Measurements from ENCODE around the gene SOX9.

Gene SOX9

GRCh38 chr17:72151565-72152386 is 31.0 kb downstream of the SOX9 start:
- Histone ChIP-seq H3K4me2 (ENCODE audit: low read depth, low read length, poor library complexity, severe bottlenecking) (no peak overlapping the region), H3K27ac (ENCODE audit: low read depth, low read length) (no peak overlapping the region)

DNA sequence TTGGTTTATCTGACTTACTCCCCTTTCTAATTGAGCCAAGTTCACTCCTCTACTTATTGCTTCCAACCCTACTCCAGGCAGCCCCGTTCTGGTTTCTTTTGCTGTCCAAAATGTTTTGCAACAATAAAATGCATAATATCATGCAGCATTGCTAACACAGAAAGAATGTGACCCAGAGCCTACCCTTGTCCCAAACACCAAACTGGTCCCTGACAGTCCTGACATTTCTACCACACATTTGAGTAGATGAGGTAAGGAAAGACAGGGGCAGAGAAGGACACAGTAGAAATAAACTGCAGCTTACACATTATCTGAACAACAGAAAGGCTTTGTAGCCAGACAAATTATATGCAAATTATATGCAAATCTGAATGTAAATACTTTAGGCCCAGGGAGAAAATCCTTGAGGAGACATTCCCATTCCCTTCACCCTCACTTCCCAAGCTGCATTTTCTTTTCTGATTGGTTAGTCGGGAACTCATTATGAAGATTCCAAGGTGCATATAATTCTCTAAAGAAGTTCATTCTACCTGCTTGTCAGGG is 31.6 kb downstream of the SOX9 start:
- Histone ChIP-seq H3K9ac (ENCODE audit: low read length) (no peak overlapping the region), H4K20me1 (ENCODE audit: low read depth, low read length) (no peaks in the 10 kb centered on the region), H3K4me3 (ENCODE audit: insufficient read depth, low read length, poor library complexity, severe bottlenecking) (no peak overlapping the region), H3K27me3 (ENCODE audit: low read length) (no peaks in the 10 kb centered on the region), H3K9me3 (ENCODE audit: insufficient read depth, low read length) (no peaks in the 10 kb centered on the region), H3F3A (ENCODE audit: insufficient read depth) (no peaks in the 10 kb centered on the region), H3K27ac (ENCODE audit: low read depth, low read length) (no peak overlapping the region), H3K4me2 (ENCODE audit: low read depth, low read length, poor library complexity, severe bottlenecking) (no peak overlapping the region), H3K9me2 (replicated peaks; ENCODE audit: insufficient read depth, low read length) (no peaks in the 10 kb centered on the region), H3K79me2 (ENCODE audit: insufficient read depth, low read length) (no peaks in the 10 kb centered on the region), H3K36me3 (ENCODE audit: low read length) (no peaks in the 10 kb centered on the region), H2AFZ (ENCODE audit: low read depth, low read length, severe bottlenecking) (no peak overlapping the region)
- TF ChIP-seq CTCF (IDR thresholded peaks at IDR 0.05; ENCODE audit: insufficient read depth, low read length, poor library complexity, severe bottlenecking) (no peak), EZH2phosphoT487 (conservative IDR thresholded peaks at IDR 0.05; ENCODE audit: low read length) (no peak)

More at GRCh38 chr17:72151565-72152386, 31.0 kb downstream of the SOX9 start:
- Histone ChIP-seq H3K4me3 (ENCODE audit: insufficient read depth, low read length, poor library complexity, severe bottlenecking) (no peak overlapping the region), H3K36me3 (ENCODE audit: low read length) (no peaks in the 10 kb centered on the region), H4K20me1 (ENCODE audit: low read depth, low read length) (no peaks in the 10 kb centered on the region), H3K9me2 (replicated peaks; ENCODE audit: insufficient read depth, low read length) (no peaks in the 10 kb centered on the region), H2AFZ (ENCODE audit: low read depth, low read length, severe bottlenecking) (no peak overlapping the region), H3K27me3 (ENCODE audit: low read length) (no peaks in the 10 kb centered on the region), H3F3A (ENCODE audit: insufficient read depth) (no peaks in the 10 kb centered on the region), H3K9ac (ENCODE audit: low read length) (no peak overlapping the region), H3K9me3 (ENCODE audit: insufficient read depth, low read length) (no peaks in the 10 kb centered on the region), H3K79me2 (ENCODE audit: insufficient read depth, low read length) (no peaks in the 10 kb centered on the region)
- no peak for TF ChIP-seq CTCF (IDR thresholded peaks at IDR 0.05; ENCODE audit: insufficient read depth, low read length, poor library complexity, severe bottlenecking)
- no peak for TF ChIP-seq EZH2phosphoT487 (conservative IDR thresholded peaks at IDR 0.05; ENCODE audit: low read length)

GRCh38 chr17:72158895-72159885 is 38.4 kb downstream of the SOX9 start:
- Histone ChIP-seq H3K9ac (ENCODE audit: low read length) (no peak overlapping the region), H3K79me2 (ENCODE audit: insufficient read depth, low read length) (no peaks in the 10 kb centered on the region), H2AFZ (ENCODE audit: low read depth, low read length, severe bottlenecking) (no peak overlapping the region), H3K27ac (ENCODE audit: low read depth, low read length) (no peak overlapping the region), H3F3A (ENCODE audit: insufficient read depth) (no peaks in the 10 kb centered on the region), H3K9me3 (ENCODE audit: insufficient read depth, low read length) (no peaks in the 10 kb centered on the region), H3K4me2 (ENCODE audit: low read depth, low read length, poor library complexity, severe bottlenecking) (no peak overlapping the region), H3K9me2 (replicated peaks; ENCODE audit: insufficient read depth, low read length) (no peaks in the 10 kb centered on the region), H3K36me3 (ENCODE audit: low read length) (no peaks in the 10 kb centered on the region), H3K4me3 (ENCODE audit: insufficient read depth, low read length, poor library complexity, severe bottlenecking) (no peak overlapping the region), H4K20me1 (ENCODE audit: low read depth, low read length) (no peaks in the 10 kb centered on the region), H3K27me3 (ENCODE audit: low read length) (no peaks in the 10 kb centered on the region)
- TF ChIP-seq CTCF (IDR thresholded peaks at IDR 0.05; ENCODE audit: insufficient read depth, low read length, poor library complexity, severe bottlenecking) (no peak), EZH2phosphoT487 (conservative IDR thresholded peaks at IDR 0.05; ENCODE audit: low read length) (no peak)
